HEK293T (cell line): ENCODE data around the gene HHLA2.

Source experiments
- CTCF ChIA-PET: fragments of 350-600 bp; formaldehyde crosslinking; extraction: SDS; loops from one replicate; lab custom pipeline; 2021; ENCODE audit warnings: antibody characterized with exemption, inconsistent platforms; lab: Yijun Ruan, JAX
- POLR2A ChIA-PET: fragments of 350-600 bp; formaldehyde crosslinking; extraction: SDS; loops from one replicate; lab custom pipeline; 2020; ENCODE audit warnings: antibody characterized with exemption, inconsistent platforms; lab: Yijun Ruan, JAX
- DNase-seq: peaks from one replicate; pipeline ENCODE4 v3.0.0; 2012; ENCODE audit warnings: mixed read lengths; ENCODE audit errors: extremely low spot score
- ARNT ChIP-seq: fragments of 450-650 bp; IDR thresholded peaks from 2 replicates; pipeline ENCODE4 v1.6.1; 2017; ENCODE audit warnings: mild to moderate bottlenecking
- BHLHE40 ChIP-seq: fragments of 450-650 bp; IDR thresholded peaks from 2 replicates; pipeline ENCODE4 v1.6.1; 2016; ENCODE audit warnings: mild to moderate bottlenecking, moderate library complexity, borderline replicate concordance
- CTBP1 ChIP-seq: fragments of 450-650 bp; IDR thresholded peaks from 2 replicates; pipeline ENCODE4 v1.6.1; 2016; ENCODE audit warnings: borderline replicate concordance
- ELF4 ChIP-seq: fragments of 450-650 bp; IDR thresholded peaks from 2 replicates; pipeline ENCODE4 v1.6.1; 2017; ENCODE audit warnings: antibody characterized with exemption
- FOXA1 ChIP-seq: fragments of 450-650 bp; IDR thresholded peaks from 2 replicates; pipeline ENCODE4 v1.6.1; 2016; ENCODE audit warnings: mild to moderate bottlenecking
- FOXK2 ChIP-seq: fragments of 450-650 bp; IDR thresholded peaks from 2 replicates; pipeline ENCODE4 v1.6.1; 2016; ENCODE audit warnings: mild to moderate bottlenecking
- FOXM1 ChIP-seq: fragments of 450-650 bp; IDR thresholded peaks from 2 replicates; pipeline ENCODE4 v1.6.1; 2017; ENCODE audit warnings: mild to moderate bottlenecking, borderline replicate concordance
- HDGF ChIP-seq: fragments of 450-650 bp; IDR thresholded peaks from 2 replicates; pipeline ENCODE4 v1.6.1; 2017; ENCODE audit warnings: antibody characterized with exemption, borderline replicate concordance
- L3MBTL2 ChIP-seq: fragments of 450-650 bp; conservative IDR thresholded peaks from 2 replicates; pipeline ENCODE4 v1.6.1; 2016; ENCODE audit warnings: mild to moderate bottlenecking
- LEF1 ChIP-seq: fragments of 450-650 bp; IDR thresholded peaks from 2 replicates; pipeline ENCODE4 v1.6.1; 2017; ENCODE audit warnings: mild to moderate bottlenecking, borderline replicate concordance
- NFRKB ChIP-seq: fragments of 450-650 bp; IDR thresholded peaks from 2 replicates; pipeline ENCODE4 v1.6.1; 2016; ENCODE audit warnings: mild to moderate bottlenecking, moderate library complexity
- PKNOX1 ChIP-seq: fragments of 450-650 bp; IDR thresholded peaks from 2 replicates; pipeline ENCODE4 v1.6.1; 2016
- SP1 ChIP-seq: fragments of 450-650 bp; IDR thresholded peaks from 2 replicates; pipeline ENCODE4 v1.6.1; 2017
- SUZ12 ChIP-seq: fragments of 450-650 bp; IDR thresholded peaks from 2 replicates; pipeline ENCODE4 v1.6.1; 2016; ENCODE audit warnings: mild to moderate bottlenecking
- TARDBP ChIP-seq: fragments of 450-650 bp; IDR thresholded peaks from 2 replicates; pipeline ENCODE4 v1.6.1; 2016
- ZNF384 ChIP-seq: fragments of 450-650 bp; IDR thresholded peaks from 2 replicates; pipeline ENCODE4 v1.6.1; 2016

Gene HHLA2

GRCh38 chr3:108312656-108313055 lies 16.3 kb downstream of the HHLA2 start:
- ChIA-PET POLR2A (no interaction called here), CTCF (no interaction called here)
- DNase-seq: no peak
- no peak for TF ChIP-seq FOXK2
- TF ChIP-seq SP1: no peak
- TF ChIP-seq ELF4: no peak
- TF ChIP-seq SUZ12: no peak
- no peak for TF ChIP-seq PKNOX1
- TF ChIP-seq LEF1: no peak
- TF ChIP-seq ZNF384: no peak
- TF ChIP-seq FOXA1: no peak
- TF ChIP-seq L3MBTL2: no peak
- no peak for TF ChIP-seq NFRKB
- TF ChIP-seq BHLHE40: no peak
- TF ChIP-seq ARNT: no peak
- TF ChIP-seq HDGF: no peak

- ChIA-PET CTCF (no interaction called here), POLR2A (no interaction called here)
- DNase-seq: no peak
- no peak for TF ChIP-seq PKNOX1
These were observed 19.5 kb downstream of the HHLA2 start for GRCh38 chr3:108315767-108316301.

GRCh38 chr3:108319428-108320082 lies 23.2 kb downstream of the HHLA2 start:
- CTCF ChIA-PET: no interaction called here
- DNase-seq: no peak
- POLR2A ChIA-PET: no interaction called here
- TF ChIP-seq HDGF (no peak), FOXM1 (no peak), FOXA1 (no peak), PKNOX1 (no peak), TARDBP (no peak), SUZ12 (no peak), CTBP1 (no peak), L3MBTL2 (no peak), FOXK2 (no peak)

- ChIA-PET POLR2A (no interaction called here), CTCF (no interaction called here)
- no peak for DNase-seq
- TF ChIP-seq ARNT (no peak), BHLHE40 (no peak), HDGF (no peak), FOXM1 (no peak), ELF4 (no peak), CTBP1 (no peak), SP1 (no peak), TARDBP (no peak), PKNOX1 (no peak), FOXA1 (no peak), NFRKB (no peak), FOXK2 (no peak)
These were observed 24.5 kb downstream of the HHLA2 start for GRCh38 chr3:108320746-108321350.

- TF ChIP-seq LEF1: no peak
- TF ChIP-seq FOXK2: no peak
- TF ChIP-seq HDGF: no peak
- no peak for TF ChIP-seq FOXM1
- TF ChIP-seq L3MBTL2: no peak
- TF ChIP-seq NFRKB: no peak
- no peak for TF ChIP-seq SUZ12
- TF ChIP-seq FOXA1: no peak
- no peak for TF ChIP-seq ELF4
- no peak for TF ChIP-seq CTBP1
- no peak for TF ChIP-seq SP1
- no peak for TF ChIP-seq ARNT
- no peak for TF ChIP-seq ZNF384
- TF ChIP-seq PKNOX1: no peak
- DNase-seq: no peak
- ChIA-PET CTCF (no interaction called here), POLR2A (no interaction called here)
These were observed 26.0 kb downstream of the HHLA2 start for GRCh38 chr3:108322352-108322751.

GRCh38 chr3:108324177-108324576 lies 27.8 kb downstream of the HHLA2 start:
- TF ChIP-seq HDGF (no peak), SUZ12 (no peak), FOXM1 (no peak), BHLHE40 (no peak), ARNT (no peak), LEF1 (no peak), SP1 (no peak), NFRKB (no peak), ZNF384 (no peak), CTBP1 (no peak), FOXK2 (no peak), PKNOX1 (no peak), TARDBP (no peak), ELF4 (no peak), L3MBTL2 (no peak)
- DNase-seq: no peak
- ChIA-PET POLR2A (no interaction called here), CTCF (no interaction called here)
